ENCODE results near the gene POC1B.

POC1B gene

GRCh38 chr12:89383235-89384049, 142.4 kb downstream of the POC1B start:
- no peak for DNase-seq

GRCh38 chr12:89382328-89382727, 143.5 kb downstream of the POC1B start:
- DNase-seq = no peak

DNA sequence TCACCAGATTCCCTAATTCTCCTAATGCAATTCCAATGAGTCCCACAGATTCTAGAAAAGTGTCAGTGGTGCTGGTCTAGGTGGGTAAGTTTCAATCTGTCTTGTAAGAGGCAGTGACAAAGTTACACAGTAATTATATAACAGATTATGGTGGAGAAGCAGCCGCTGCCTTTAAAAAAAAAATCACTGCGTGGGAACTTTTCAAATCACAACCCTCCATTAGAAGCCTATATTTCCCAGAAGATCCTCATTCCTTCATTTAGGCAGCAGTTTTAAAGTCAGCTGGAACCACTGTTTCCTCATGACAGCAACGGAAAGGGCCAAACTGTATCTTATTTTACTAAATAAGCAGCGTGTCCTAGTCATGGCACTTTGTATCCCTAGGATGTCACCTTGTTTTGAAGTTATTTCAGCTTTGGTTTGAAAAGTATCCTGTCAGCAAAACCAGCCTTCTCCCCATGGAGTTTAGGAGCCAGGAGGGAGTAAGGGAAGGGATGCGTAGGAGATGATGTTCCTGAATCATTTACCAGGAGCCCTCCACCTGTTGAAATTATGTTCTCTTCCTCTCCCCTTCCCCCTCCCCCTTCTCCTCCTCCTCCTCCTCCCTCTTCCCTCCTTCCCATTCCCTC, 145.9 kb downstream of the POC1B start:
- DNase-seq = no peak

- DNase-seq = no peak
These were observed 146.6 kb downstream of the POC1B start for GRCh38 chr12:89379148-89379838.

- DNase-seq = no peak
These were observed 149.0 kb downstream of the POC1B start for GRCh38 chr12:89376844-89377243.

DNA sequence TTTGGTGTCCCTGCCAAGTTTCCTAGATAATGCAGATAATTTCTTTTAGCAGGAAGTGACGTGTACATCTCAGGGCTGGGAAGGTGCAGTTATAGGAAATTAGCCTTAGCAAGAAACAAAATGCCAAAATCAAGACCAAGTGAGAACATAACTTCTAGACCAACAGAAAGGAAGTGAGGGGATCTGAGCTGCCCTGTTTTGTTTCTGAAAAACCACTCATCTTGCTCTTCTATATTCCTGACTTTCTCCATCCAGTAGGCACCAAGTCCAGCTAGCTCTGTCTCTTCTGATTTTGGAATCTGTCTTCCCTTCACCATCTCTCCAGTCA, 149.7 kb downstream of the POC1B start:
- no peak for DNase-seq

DNA sequence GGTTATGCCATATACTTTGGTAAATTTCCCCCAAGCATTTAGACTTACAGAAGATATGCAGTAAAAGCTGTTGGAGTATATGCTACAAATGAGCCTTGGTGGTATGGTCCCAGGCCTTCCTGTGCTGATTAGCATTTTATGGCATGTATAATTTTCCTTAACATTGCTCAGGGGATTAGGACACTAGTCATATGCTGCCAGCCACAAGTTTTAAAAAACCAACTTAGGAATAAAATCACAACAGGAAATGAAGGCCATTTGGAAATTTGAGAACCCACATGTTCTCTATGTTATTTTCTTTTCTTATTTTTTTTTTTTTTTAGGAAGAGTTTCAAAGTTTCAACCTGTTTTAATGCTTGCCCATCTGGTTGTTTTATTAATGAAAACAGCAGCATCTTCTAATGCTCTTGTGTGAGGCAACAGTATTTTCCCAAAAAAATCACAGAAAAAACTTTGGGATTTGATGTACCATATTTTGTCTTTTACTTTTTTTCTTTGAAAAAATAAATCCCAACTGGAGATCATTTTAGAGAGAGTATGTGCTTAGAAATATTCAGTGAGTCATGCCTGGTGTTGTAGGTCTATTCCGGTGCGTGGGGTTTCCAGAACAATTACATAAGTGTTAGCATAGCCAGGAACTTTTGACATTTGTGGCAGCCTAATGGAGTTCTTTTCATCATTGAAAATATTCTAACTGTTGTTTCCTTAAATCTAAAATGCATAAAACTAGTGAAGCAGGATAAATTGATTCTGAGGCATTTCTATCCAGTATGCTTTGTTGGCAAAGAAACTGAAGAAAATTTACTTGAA, 151.9 kb downstream of the POC1B start:
- no peak for DNase-seq

GRCh38 chr12:89372584-89373370, 153.1 kb downstream of the POC1B start:
- no peak for DNase-seq

DNA sequence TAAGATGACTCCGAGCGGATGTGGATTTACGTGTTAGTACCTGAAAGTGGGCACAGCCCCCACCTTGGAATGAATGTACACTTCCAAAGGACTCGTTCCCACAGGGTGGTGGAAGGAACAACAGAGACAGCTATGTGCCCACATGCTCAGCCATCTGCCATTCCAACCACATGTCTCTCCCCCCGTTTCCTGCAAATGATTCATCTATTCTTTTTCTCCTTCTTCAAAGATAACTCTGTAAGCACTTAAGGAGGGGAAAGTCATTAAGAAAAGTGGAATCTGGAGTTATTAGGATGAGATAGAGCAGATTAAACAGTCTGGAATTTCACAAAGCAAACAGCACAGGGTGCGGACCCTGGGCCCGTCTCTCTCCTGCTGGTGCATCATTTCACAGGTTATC, 155.0 kb downstream of the POC1B start:
- no peak for DNase-seq

GRCh38 chr12:89370421-89370831, 155.4 kb downstream of the POC1B start:
- no peak for DNase-seq

Data from eye (tissue), 1 donor.